Measurements from ENCODE around the gene SALL2.
"Not testable (repeated sequence)": the region's sequence is repeated elsewhere in the genome, so short reads cannot be mapped to it uniquely, and the experiment has no call there.

Gene SALL2

DNA sequence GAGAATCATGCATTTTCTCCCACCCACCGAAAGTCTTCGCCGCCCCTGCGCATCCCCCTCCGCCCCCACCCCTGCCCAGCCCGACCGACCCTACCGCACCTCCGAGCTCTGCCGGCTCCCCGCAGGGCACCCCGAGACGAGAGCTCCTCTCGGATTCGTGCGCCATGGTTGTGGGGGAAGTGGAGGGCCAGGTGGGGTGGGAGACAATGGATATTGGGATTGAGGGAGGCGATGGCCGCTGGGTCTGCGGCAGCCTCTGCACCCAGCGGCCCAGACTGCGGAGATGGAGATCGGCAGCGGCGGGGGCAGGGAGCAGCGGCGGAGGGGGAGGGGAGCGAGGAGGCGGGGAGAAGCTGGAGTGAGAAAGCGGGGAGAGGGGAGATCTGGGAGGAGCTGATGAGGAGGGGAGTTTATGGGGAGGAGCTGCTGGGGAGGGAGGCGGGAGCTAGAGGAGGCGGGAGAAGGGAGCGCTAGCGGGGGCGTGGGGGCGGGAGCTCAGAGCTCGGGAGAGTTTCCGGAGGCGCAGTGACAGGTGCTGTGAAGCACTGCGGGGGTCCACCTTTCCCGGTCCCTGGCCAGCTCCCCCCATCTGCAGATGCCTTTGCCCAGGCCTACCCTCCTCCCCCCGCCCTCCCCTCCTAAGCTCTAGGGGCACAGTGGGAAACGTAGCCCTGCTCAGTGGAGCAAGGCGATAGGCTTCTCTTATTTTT lies at the start of gene SALL2:
Gene SALL2 (minus strand): TSS at position 385 of the 710 bp plus-strand sequence. CDS start 219 bp downstream, at position 166.
- DNase-seq = peak; percentile 92

DNA sequence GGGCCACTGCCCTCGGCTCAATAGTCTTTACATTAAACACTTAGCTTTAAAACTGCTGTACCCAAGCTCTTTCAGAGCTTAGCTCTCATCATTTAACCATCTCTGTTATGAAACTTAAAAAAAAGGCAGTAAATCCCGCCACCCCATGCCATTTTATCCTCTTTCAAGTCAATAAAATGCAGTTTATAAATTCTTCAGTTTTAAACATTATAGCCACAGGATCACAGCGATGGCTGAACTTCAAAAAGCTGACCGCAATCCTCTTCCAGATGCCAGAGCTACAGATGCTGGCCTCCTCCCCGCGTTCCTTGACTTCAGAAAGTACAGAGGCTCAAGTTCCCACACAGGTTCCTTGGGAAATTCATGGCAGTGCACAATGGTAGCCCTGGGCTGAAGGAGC lies 49.5 kb upstream of the SALL2 start:
- DNase-seq = no peak

DNA sequence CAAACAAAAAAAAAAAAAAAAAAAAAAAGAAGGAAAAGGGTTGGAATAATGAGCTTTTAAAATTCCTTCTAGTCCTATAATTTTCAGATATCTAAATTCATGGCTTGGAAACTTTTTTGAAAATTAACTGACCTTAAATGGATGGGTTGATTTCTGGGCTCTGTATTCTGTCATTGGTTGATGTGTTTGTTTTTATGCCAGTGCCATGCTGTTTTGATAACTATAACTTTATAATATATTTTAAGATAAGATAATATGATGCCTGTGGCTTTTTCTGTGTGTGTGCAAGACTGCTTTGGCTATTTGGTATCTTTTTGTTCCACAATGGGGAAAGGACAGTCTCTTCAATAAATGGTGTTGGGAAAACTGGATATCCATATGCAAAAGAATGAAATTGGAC lies 46.5 kb upstream of the SALL2 start:
- no peak for DNase-seq

GRCh38 chr14:21558703-21559170 lies 32.6 kb upstream of the SALL2 start:
- DNase-seq = no peak

- peak; percentile 86 for DNase-seq
These were observed 31.1 kb upstream of the SALL2 start for GRCh38 chr14:21557084-21557901.

DNA sequence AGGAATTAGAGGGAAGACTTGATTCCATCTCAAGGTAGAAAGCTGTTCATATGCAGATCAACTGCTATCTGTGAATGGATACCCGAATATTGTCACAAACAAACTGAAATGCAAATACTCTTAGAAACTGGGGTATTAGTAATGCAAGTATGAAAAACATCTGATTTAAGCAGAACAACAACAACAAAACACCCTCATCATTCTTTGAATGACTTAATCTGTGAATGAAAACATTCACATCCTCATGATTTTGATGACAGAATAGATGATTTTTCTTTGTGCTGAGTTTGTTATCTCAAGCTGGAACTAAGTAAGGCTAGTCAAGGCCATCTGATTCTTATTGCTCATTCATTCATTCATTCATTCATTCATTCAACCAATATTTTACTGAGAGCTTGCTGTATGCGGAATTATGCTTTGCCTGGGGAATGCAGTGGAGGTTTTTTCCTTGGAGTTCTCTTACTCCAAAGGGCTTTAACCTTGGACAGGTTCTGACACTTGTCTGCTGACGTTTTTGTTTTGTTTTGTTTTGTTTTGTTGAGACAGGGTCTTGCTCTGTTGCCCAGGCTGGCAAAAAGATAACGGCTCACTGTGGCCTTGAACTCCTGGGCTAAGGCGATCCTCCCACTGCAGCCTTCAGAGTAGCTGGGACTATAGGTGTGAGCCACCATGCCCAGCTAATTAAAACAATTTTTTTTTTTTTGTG lies 30.4 kb upstream of the SALL2 start:
- DNase-seq = no peak

- no peak for DNase-seq
These were observed 27.1 kb upstream of the SALL2 start for GRCh38 chr14:21553266-21553665.

DNA sequence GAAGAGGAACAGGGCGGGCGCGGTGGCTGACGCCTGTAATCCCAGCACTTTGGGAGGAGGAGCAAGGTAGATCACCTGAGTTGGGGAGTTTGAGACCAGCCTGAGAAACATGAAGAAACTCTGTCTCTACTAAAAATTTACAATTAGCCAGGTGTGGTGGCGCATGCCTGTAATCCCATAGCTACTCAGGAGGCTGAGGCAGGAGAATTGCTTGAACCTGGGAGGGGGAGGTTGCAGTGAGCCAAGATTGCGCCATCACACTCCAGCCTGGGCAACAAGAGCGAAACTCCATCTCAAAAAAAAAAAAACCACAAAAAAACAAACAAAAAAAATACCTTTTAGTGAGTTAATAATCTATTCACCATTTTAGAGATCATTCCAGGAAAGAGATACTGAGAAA lies 18.4 kb upstream of the SALL2 start:
- not testable (repeated sequence) for DNase-seq

- no peak for DNase-seq
These were observed 17.8 kb upstream of the SALL2 start for GRCh38 chr14:21543963-21544362.

DNA sequence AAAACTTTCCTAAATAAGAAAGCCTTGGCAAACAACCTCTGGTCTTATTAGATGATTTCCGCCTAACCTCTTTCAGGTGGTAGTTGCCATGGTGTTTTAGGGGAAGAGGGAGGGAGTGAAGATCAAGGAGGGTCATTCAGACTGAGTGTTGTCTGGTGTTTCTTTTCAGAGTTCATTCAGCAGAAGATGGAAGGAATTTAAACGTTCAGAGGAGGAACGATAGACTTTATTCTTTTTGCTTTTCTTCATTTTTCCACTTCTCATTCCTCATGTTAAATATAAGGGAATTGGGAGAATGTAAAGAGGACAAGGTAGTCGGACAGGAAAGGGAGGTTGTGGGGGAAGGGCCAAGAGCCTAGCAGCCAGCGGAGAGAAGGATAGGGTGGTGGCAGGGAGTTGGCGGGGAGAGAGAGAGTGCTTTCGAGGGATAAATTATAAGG lies 17.4 kb upstream of the SALL2 start:
- DNase-seq = no peak

GRCh38 chr14:21541413-21542074 lies 15.4 kb upstream of the SALL2 start:
- no peak for DNase-seq

GRCh38 chr14:21539189-21539940 lies 13.2 kb upstream of the SALL2 start:
- DNase-seq = no peak

DNA sequence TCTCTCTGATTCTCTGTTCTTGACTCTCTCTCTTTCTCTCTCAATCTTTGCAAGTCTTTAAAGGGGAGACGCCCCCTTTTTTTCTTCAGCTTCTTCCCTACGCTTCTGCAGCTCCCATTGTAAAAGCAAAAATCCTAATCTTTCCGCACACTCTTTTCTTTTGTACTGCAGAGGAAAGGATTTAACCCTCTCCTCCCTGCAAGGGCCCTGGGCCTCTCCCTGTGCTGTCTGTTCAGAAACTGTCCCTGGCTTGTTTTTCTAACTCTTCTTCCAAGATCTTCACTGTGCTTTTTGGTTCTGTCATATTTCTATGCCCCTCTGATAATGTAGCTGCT lies 10.9 kb upstream of the SALL2 start:
- no peak for DNase-seq

DNA sequence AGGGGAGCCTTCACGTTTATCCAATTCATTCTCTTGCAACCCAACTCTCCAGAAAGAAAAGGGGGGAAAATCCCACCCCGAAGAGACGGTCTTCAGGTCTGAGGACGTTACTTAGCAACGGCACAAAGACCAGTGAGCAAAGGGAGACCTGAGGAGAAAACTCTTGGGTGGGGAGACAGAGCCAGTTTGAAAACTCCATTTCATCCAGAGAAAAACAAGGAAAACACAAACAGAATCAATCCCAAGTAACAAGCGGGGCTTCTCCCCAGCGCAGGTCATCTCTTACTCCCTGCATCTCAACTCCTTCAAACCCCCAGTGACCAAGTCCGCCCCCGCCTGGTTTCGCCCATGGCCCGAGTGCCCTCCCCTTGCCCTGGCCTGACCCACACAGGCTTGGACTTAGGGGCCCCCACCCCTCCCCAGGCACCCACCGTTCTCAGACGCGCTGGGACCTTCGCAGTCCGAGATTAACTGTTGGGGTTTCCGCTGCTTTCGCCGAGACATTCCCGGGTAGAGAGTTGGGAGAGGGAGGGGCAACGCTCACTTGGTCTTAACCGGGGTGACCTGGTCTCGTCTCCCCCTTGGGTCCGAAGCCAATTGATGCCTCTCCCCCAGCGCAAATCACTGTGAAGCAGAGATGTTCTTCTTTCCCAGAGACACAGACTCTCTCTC lies 10.4 kb upstream of the SALL2 start:
- DNase-seq = peak; percentile 23

DNA sequence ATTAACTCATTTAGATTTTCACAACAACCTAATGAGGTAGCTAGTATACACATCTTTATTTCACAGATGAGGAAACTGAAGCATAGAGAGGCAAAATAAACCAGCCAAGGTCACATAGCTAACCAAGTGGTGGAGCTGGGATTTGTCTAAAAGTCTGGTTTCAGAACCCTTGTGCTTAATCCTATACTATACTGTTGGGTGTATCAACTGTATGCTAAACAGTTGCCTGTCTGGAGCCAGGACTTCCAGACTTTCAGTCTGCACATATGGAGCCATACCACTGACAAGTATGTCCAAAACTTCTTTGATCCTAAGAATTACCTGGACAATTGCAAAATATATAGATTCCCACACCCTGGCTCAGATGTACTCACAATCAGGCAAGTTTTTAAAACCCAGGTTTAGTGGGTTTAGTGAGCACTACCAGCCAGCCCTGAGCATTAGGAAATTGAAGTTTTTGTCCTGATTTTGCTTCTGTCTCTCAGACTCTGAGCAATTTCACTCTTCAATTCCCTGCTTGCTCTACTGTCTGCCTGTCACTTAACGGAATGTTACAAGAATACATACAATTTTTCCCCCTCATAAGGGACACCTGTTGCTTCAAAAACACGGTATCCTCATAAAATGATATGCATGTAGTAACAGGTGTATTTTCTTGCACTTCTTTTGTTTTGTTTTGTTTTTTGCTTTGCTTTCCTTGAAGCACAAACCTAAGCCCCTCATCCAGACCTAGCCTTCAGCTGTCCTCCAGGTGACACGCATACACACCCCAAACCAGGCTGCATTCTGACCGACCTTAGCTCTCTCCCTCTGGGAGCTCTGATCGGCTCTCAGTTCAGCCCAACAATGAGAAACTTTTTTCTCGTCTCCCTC lies 9.6 kb upstream of the SALL2 start:
- DNase-seq = no peak

- no peak for DNase-seq
These were observed 8.4 kb upstream of the SALL2 start for GRCh38 chr14:21534576-21534975.

DNA sequence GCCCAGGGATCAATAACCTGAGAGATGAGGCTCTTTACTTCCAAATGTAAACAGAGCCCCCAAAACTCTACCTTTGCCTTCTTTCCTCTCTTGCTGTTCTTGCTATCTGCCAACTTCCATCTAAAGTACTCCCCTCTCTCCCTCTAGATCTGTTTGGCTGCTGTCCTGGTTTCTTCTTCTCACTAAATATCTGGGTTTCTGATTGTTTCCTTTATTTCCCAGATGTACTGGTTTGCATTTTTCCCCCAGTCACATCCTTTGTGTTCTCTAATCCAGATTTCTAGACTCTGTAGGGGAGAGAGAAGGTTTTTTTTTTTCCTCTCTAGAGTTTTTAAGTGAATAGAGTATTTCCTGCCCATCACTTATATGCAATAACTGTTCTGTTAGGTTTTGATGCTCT lies 7.1 kb upstream of the SALL2 start:
- DNase-seq = no peak

GRCh38 chr14:21529515-21529914 lies 3.4 kb upstream of the SALL2 start:
- DNase-seq = no peak

GRCh38 chr14:21528381-21529348 lies 2.5 kb upstream of the SALL2 start:
- DNase-seq = no peak

DNA sequence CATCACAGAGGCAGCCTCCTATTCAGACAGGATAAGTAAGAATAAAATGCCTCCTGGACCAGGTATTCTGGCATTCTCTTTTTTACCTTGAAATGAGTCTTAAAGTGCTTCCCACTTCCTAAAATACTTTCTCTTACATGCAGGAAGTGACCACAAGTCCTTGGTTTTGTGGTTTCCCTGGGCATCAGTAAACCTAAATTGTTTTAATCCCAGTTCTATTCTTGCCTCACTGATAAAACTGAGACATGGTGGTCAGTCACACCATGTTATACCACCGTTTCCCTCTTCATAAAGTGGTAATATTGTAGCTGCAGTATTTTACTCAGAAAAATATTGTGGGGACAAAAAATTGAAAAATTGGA lies 1.2 kb upstream of the SALL2 start:
- no peak for DNase-seq
